Esophagus muscularis mucosa (tissue), 4 donors: ENCODE results near the gene ZBTB18.

Source experiments
- EP300 ChIP-seq: sonication (generic); formaldehyde crosslinking; IDR thresholded peaks from one replicate; pipeline ENCODE4 v1.6.1; 2017; ENCODE audit warnings: antibody characterized with exemption
- POLR2A ChIP-seq: fragments of 450-650 bp; IDR thresholded peaks from one replicate; pipeline ENCODE4 v1.6.1; 2017; ENCODE audit warnings: antibody characterized with exemption, moderate library complexity, mild to moderate bottlenecking, low read depth
- POLR2AphosphoS5 ChIP-seq, 2 donors: sonication (generic); formaldehyde crosslinking; IDR thresholded peaks; one replicate each; pipeline ENCODE4 v1.6.1; 2017; ENCODE audit warnings: antibody characterized with exemption in 2 of 2
- TF ChIP-seq, protein P1 (sequence below), 3 experiments: fragments of 200-600 bp in 2 of 3; fragments of 450-650 bp in 1 of 3; sonication (generic) in 2 of 3; IDR thresholded peaks; one replicate each; pipeline ENCODE4 v1.5.1; 2017 to 2019; ENCODE audit warnings: antibody characterized with exemption in 3 of 3, mild to moderate bottlenecking in 2 of 3, moderate library complexity in 1 of 3

DNA sequence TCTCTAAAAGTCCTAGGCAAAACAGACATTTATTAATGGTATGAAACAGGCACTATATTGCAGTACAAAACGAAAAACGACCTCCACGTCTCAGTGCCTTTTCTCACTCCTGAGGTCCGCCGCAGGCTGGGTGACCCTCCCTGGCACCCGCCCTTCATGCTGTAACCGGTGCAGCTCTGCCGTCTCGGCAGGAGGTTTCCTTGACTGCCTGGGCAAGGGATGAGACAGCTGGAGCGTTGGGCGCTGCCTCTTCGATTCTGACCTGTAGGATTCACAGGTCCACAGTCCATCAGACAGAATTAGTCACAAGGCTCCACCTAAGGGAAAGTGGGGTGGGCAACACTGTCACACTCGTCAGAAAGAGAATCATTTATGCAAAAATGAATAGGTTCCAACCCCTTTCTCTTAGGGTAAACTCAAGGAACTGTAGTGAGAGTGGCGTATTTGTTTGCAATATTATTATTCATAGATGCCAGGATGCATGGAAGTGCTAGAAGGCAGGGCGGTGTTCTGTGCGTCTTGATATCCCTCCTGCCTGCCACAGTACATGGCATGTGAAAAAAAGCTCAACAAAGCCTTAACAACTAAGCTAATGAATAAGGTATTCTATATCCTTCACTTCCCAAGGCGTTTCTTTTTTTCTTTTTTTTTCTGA lies 23.5 kb upstream of the ZBTB18 start:
- TF ChIP-seq, protein P1, sequence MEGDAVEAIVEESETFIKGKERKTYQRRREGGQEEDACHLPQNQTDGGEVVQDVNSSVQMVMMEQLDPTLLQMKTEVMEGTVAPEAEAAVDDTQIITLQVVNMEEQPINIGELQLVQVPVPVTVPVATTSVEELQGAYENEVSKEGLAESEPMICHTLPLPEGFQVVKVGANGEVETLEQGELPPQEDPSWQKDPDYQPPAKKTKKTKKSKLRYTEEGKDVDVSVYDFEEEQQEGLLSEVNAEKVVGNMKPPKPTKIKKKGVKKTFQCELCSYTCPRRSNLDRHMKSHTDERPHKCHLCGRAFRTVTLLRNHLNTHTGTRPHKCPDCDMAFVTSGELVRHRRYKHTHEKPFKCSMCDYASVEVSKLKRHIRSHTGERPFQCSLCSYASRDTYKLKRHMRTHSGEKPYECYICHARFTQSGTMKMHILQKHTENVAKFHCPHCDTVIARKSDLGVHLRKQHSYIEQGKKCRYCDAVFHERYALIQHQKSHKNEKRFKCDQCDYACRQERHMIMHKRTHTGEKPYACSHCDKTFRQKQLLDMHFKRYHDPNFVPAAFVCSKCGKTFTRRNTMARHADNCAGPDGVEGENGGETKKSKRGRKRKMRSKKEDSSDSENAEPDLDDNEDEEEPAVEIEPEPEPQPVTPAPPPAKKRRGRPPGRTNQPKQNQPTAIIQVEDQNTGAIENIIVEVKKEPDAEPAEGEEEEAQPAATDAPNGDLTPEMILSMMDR (IDR thresholded peaks at IDR 0.05) = no peak
- TF ChIP-seq EP300 (no peak), POLR2A (no peak), POLR2AphosphoS5 (IDR thresholded peaks at IDR 0.05) (no peak)
